Fibroblast of lung (primary cell): ENCODE results near the gene HGS. TPM values are rescaled to one million over a fixed set of nuclear protein-coding genes. Genes with fewer than 3 reads are reported as not detected.

Experiments used
- DNase-seq, 2 donors: peaks; one replicate each; pipeline versions ENCODE4 v3.0.0 to v3.0.0-alpha.2; 2010; ENCODE audit warnings: low read depth in 2 of 2
- H2AFZ ChIP-seq: 2 replicates; pipeline ENCODE4 v1.5.1; 2012; ENCODE audit warnings: low read length, control low read depth, inconsistent platforms
- H3K27ac ChIP-seq: 2 replicates; pipeline ENCODE4 v1.5.1; 2011; ENCODE audit warnings: low read length, control low read depth; ENCODE audit not compliant: insufficient read depth
- H3K27me3 ChIP-seq: 2 replicates; pipeline ENCODE4 v1.5.1; 2011; ENCODE audit warnings: mild to moderate bottlenecking, low read length; ENCODE audit not compliant: control insufficient read depth, insufficient read depth
- H3K36me3 ChIP-seq: 2 replicates; pipeline ENCODE4 v1.5.1; 2011; ENCODE audit warnings: low read length; ENCODE audit not compliant: control insufficient read depth, insufficient read depth
- H3K4me1 ChIP-seq: 2 replicates; pipeline ENCODE4 v1.5.1; 2011; ENCODE audit warnings: low read length; ENCODE audit not compliant: control insufficient read depth, insufficient read depth; ENCODE audit errors: extremely low read depth
- H3K4me2 ChIP-seq: 2 replicates; pipeline ENCODE4 v1.5.1; 2011; ENCODE audit warnings: low read length, control low read depth; ENCODE audit not compliant: insufficient read depth; ENCODE audit errors: extremely low read depth
- H3K4me3 ChIP-seq, 4 experiments: fragments of 200-600 bp in 1 of 4; sonication (generic) in 1 of 4; replicated peaks in 1 of 4; 2 replicates each; pipeline ENCODE4 v1.5.1; 2011 to 2016; ENCODE audit warnings: low read length in 4 of 4, low read depth in 3 of 4, mild to moderate bottlenecking in 3 of 4, control low read depth in 2 of 4, inconsistent platforms in 1 of 4, mixed read lengths in 1 of 4; ENCODE audit not compliant: insufficient read depth in 1 of 4; ENCODE audit errors: control extremely low read depth in 1 of 4
- H3K79me2 ChIP-seq: 2 replicates; pipeline ENCODE4 v1.5.1; 2012; ENCODE audit warnings: mild to moderate bottlenecking, low read length, inconsistent platforms; ENCODE audit not compliant: control insufficient read depth, insufficient read depth
- H3K9ac ChIP-seq: 2 replicates; pipeline ENCODE4 v1.5.1; 2011; ENCODE audit warnings: mild to moderate bottlenecking, low read length, control low read depth; ENCODE audit not compliant: insufficient read depth
- H3K9me3 ChIP-seq: 2 replicates; pipeline ENCODE4 v1.5.1; 2012; ENCODE audit warnings: low read depth, low read length; ENCODE audit not compliant: control insufficient read depth, insufficient read depth
- H4K20me1 ChIP-seq: 2 replicates; pipeline ENCODE4 v1.5.1; 2011; ENCODE audit warnings: low read length; ENCODE audit not compliant: control insufficient read depth, insufficient read depth; ENCODE audit errors: extremely low read depth
- EZH2 ChIP-seq: IDR thresholded peaks from 2 replicates; pipeline ENCODE4 v1.5.1; 2012; ENCODE audit warnings: low read length, control low read depth, mild to moderate bottlenecking; ENCODE audit errors: missing control alignments
- polyA plus RNA-seq, 2 donors: library from polyadenylated mRNA; depleted of rRNA in 1 of 2; stranded (reverse) in 1 of 2; unstranded in 1 of 2; fragments of >200 nt; gene quantifications; 2 replicates each; pipeline ENCODE4 v1.2.1, GENCODE V29; 2011 to 2012; ENCODE audit warnings: missing spikeins in 1 of 2
- total RNA-seq: library from RNA; depleted of rRNA; stranded (reverse); fragments of >200 nt; gene quantifications from 2 replicates; pipeline ENCODE4 v1.2.1, GENCODE V29; 2014
- TF ChIP-seq, protein P1 (sequence below), 2 donors: IDR thresholded peaks in 1 of 2; conservative IDR thresholded peaks in 1 of 2; 1 replicate in 1 of 2; 2 replicates in 1 of 2; pipeline ENCODE4 v1.5.1; 2011 to 2012; ENCODE audit warnings: low read length in 2 of 2, control low read depth in 1 of 2, inconsistent platforms in 1 of 2, low read depth in 1 of 2, mild to moderate bottlenecking in 1 of 2

HGS gene
- total and polyA plus RNA-seq, 2 donors (not counting 1 experiment from before 2014, with no cell fraction given) = 43.1 to 65.7 TPM

GRCh38 chr17:81646869-81647600 is 36.8 kb upstream of the HGS start:
- TF ChIP-seq, protein P1, sequence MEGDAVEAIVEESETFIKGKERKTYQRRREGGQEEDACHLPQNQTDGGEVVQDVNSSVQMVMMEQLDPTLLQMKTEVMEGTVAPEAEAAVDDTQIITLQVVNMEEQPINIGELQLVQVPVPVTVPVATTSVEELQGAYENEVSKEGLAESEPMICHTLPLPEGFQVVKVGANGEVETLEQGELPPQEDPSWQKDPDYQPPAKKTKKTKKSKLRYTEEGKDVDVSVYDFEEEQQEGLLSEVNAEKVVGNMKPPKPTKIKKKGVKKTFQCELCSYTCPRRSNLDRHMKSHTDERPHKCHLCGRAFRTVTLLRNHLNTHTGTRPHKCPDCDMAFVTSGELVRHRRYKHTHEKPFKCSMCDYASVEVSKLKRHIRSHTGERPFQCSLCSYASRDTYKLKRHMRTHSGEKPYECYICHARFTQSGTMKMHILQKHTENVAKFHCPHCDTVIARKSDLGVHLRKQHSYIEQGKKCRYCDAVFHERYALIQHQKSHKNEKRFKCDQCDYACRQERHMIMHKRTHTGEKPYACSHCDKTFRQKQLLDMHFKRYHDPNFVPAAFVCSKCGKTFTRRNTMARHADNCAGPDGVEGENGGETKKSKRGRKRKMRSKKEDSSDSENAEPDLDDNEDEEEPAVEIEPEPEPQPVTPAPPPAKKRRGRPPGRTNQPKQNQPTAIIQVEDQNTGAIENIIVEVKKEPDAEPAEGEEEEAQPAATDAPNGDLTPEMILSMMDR (conservative IDR thresholded peaks at IDR 0.05 in 1 of 2, IDR thresholded peaks at IDR 0.05 in 1 of 2; ENCODE audit: low read depth in 1 of 2, low read length in 2 of 2) = no peak
- TF ChIP-seq EZH2 = no peak
- no peak overlapping the region for H3K4me2 ChIP-seq
- H3K9ac ChIP-seq = no peak overlapping the region
- no peaks in the 10 kb centered on the region for H3K36me3 ChIP-seq
- H4K20me1 ChIP-seq = no peaks in the 10 kb centered on the region
- peaks cover 22% of the 10 kb centered on the region for H3K27me3 ChIP-seq
- no peaks in the 10 kb centered on the region for H3K79me2 ChIP-seq
- H2AFZ ChIP-seq = no peak overlapping the region
- H3K27ac ChIP-seq = no peak overlapping the region
- H3K4me3 ChIP-seq = no peak overlapping the region
- H3K9me3 ChIP-seq = no peaks in the 10 kb centered on the region
- peaks cover 7% of the 10 kb centered on the region for H3K4me1 ChIP-seq
- DNase-seq = no peak

GRCh38 chr17:81647640-81648012 is 36.2 kb upstream of the HGS start:
- no peak overlapping the region for H3K27ac ChIP-seq
- peak overlapping the region; percentile 25 for H3K4me2 ChIP-seq
- H3K36me3 ChIP-seq = no peaks in the 10 kb centered on the region
- no peak for DNase-seq
- peaks cover 22% of the 10 kb centered on the region for H3K27me3 ChIP-seq
- peak; percentile 72 for TF ChIP-seq EZH2
- TF ChIP-seq, protein P1 (conservative IDR thresholded peaks at IDR 0.05 in 1 of 2, IDR thresholded peaks at IDR 0.05 in 1 of 2; ENCODE audit: low read depth in 1 of 2, low read length in 2 of 2) = no peak
- H3K79me2 ChIP-seq = no peaks in the 10 kb centered on the region
- H3K9me3 ChIP-seq = no peaks in the 10 kb centered on the region
- H2AFZ ChIP-seq = no peak overlapping the region
- H4K20me1 ChIP-seq = no peaks in the 10 kb centered on the region
- H3K9ac ChIP-seq = no peak overlapping the region
- H3K4me1 ChIP-seq = peaks cover 5% of the 10 kb centered on the region
- no peak overlapping the region for H3K4me3 ChIP-seq

DNA sequence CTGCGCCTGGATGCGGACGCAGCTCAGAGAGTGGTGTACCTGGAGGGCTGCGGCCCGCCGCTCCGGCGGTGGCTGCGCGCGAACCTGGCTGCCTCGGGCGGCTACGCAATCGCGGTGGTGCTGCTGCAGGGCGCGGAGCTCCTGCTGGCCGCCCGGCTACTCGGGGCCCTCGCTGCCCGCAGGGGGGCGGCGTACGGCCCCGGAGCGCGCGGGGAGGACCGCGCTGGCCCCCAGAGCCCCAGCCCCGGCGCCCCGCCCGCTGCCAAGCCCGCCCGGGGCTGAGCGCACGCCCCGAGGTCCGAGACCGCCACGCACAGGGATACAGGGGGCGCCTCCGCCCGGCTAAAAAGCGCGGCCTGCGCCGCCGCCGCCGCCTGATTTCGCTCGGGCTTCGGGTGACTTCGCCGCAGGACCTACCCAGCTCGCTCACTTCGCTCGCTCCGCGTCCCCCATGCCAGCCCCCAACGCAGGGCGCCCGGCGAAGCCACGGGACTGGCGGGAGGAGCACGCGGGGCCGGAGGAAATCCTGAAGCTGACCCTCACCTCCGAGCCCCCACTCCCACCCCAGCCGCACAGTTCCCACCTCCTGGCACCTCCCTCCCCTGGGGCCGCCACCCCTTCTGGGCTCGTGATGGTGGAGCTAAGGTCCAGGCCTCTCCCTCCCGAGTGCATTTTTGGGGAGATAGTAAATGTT is 35.7 kb upstream of the HGS start:
- Histone ChIP-seq H3K4me1 (peaks cover 5% of the 10 kb centered on the region), H2AFZ (no peak overlapping the region), H3K36me3 (no peaks in the 10 kb centered on the region), H3K79me2 (no peaks in the 10 kb centered on the region), H4K20me1 (no peaks in the 10 kb centered on the region), H3K27me3 (peaks cover 22% of the 10 kb centered on the region), H3K4me2 (peak overlapping the region; percentile 44), H3K27ac (no peak overlapping the region), H3K4me3 (peak overlapping the region in 1 of 4 experiments; percentile 20), H3K9ac (no peak overlapping the region), H3K9me3 (no peaks in the 10 kb centered on the region)
- TF ChIP-seq EZH2 = peak; percentile 52
- TF ChIP-seq, protein P1 (conservative IDR thresholded peaks at IDR 0.05 in 1 of 2, IDR thresholded peaks at IDR 0.05 in 1 of 2; ENCODE audit: low read depth in 1 of 2, low read length in 2 of 2) = no peak
- DNase-seq = no peak
